Subcutaneous adipose tissue (tissue), 4 donors: Measurements from ENCODE around the gene RAPGEF2. TPM values are rescaled to one million over a fixed set of nuclear protein-coding genes. Genes with fewer than 3 reads are reported as not detected.

ENCODE experiments used
- total RNA-seq, 4 donors: library from RNA; depleted of rRNA; stranded (reverse); fragments of >200 nt; gene quantifications; one replicate each; pipeline ENCODE4 v1.1.0, GENCODE V29; 2016
- TF ChIP-seq, protein P1 (sequence below): fragments of 450-650 bp; IDR thresholded peaks from one replicate; pipeline ENCODE4 v1.5.1; 2016; ENCODE audit warnings: low read depth, mild to moderate bottlenecking, control low read depth, antibody characterized with exemption, moderate library complexity

Gene RAPGEF2
- total RNA-seq, 4 donors from 2014 or later, result 41.2 to 71.8 (median 52.5) TPM

DNA sequence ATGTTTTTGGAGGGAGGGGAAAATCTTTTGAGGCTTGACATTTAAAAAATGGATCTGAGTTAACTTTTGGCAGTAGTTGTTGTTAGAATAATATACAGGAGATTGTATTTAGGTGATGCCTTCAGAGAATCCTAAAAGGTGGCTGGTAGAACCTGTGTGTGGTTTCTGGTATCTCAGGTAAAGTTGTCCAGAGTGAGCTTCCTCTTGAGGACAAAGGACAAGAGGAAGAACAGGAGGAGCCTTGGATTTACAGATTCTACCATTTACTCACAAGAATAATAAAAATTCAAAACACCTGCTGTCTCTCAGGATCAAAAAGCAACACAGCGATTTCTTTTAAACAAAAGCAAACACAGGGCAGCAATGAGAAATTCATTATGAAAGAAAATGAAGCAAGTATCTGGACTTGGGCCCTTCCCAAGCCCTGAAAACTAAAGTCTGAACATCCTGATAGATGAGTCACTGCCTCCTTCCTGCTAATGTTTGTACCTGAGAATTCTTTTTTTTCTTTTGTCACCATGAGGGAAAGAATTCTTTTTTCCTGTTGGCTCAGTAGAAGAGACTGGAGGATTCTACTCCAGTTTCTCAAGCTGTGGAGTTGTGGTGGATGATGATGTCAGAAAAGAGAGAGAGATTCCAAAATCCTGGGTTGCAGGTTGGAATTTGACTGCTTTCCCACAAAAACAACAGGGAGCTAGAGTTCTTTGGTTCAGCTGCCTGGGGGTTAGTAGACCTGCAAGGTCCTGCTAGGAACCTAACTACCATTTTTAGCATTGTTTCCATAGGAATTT is 31.5 kb upstream of the RAPGEF2 start:
- TF ChIP-seq, protein P1, sequence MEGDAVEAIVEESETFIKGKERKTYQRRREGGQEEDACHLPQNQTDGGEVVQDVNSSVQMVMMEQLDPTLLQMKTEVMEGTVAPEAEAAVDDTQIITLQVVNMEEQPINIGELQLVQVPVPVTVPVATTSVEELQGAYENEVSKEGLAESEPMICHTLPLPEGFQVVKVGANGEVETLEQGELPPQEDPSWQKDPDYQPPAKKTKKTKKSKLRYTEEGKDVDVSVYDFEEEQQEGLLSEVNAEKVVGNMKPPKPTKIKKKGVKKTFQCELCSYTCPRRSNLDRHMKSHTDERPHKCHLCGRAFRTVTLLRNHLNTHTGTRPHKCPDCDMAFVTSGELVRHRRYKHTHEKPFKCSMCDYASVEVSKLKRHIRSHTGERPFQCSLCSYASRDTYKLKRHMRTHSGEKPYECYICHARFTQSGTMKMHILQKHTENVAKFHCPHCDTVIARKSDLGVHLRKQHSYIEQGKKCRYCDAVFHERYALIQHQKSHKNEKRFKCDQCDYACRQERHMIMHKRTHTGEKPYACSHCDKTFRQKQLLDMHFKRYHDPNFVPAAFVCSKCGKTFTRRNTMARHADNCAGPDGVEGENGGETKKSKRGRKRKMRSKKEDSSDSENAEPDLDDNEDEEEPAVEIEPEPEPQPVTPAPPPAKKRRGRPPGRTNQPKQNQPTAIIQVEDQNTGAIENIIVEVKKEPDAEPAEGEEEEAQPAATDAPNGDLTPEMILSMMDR, result no peak

GRCh38 chr4:159071969-159072765 is 30.7 kb upstream of the RAPGEF2 start:
- TF ChIP-seq, protein P1, result no peak

DNA sequence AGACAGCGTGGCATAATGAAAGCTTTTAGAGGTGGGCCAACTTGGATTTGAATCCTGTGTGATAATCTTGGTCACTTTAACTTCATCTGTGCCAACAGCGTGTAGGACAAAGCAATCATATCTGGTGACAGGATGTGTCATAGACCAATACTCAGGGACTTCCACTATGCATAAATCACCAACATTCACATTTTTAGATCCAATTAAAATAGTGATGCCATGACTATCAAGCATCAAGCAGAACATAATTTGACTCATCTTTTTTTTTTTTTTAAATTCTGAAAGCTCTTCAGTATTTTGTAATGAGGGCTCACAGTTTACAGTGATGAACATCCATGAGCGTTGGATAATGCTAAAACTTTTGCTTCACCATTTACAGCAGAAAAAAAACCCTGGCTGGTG is 27.3 kb upstream of the RAPGEF2 start:
- TF ChIP-seq, protein P1, result no peak

DNA sequence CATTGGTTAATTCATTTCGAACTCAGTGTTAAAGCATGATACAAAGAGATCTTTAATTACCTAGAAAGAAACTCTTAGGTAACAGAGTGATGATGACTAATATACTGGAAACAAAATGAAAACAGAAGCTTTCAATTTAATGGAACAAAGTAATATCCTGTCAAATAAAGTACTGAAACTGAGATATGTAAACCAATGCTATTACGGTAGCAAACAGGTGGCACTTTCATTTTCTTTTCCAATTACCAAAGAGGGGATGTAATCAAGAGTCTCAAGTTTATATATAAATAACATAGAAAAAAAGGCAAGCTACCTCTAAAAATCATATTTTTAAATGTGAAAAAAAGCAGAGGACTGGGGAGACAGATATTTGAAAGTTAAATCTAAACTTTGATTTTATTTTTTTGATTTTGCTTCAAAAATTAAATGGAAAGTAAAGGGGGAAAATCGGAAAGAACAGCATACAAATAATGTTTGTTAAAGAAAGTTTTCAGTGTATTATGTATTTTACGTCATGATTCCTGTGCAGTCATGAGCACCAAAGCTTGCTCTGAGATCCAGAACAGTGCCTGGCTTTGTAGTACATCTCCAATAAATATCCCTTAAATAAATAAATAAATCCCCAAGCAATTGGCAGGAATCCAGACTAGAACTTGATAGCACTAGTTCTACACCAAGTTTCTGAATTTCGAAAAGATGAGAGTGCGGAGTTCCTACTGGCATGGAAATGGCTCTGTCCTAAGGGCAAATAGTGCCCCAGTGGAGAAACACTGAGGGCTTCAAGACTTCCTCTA is 25.0 kb upstream of the RAPGEF2 start:
- TF ChIP-seq, protein P1, result no peak

DNA sequence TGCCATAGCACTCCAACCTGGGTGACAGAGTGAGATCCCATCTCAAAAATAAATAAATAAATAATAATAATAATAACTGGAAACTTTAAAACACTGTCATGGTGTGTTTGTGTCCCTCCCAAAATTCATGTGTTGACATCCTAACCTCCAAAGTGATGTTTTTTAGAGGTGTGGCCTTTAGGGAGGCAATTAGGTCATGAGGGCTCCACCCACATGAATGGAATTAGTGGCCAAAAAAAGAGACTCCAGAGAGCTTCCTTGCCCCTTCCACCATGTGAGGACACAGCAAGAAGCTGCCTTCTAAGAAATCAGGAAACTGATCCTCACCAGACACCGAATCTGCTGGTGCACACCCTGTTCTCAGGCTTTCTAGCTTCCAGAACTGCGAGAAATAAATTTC is 23.8 kb upstream of the RAPGEF2 start:
- TF ChIP-seq, protein P1, result no peak

GRCh38 chr4:159086606-159087005 is 16.3 kb upstream of the RAPGEF2 start:
- TF ChIP-seq, protein P1, result no peak
